Vagina (tissue), 2 donors: Measurements from ENCODE around the gene TMEM259. TPM values are rescaled to one million over a fixed set of nuclear protein-coding genes. Genes with fewer than 3 reads are reported as not detected.

Experiments used
- DNase-seq, 2 donors: peaks; one replicate each; pipeline ENCODE4 v3.0.0-alpha.2; 2017; ENCODE audit errors: extremely low spot score in 2 of 2
- H3K27ac ChIP-seq: fragments of 200-600 bp; sonication (generic); one replicate; pipeline ENCODE4 v1.5.1; 2019
- H3K27me3 ChIP-seq: fragments of 200-600 bp; sonication (generic); one replicate; pipeline ENCODE4 v1.5.1; 2019
- H3K36me3 ChIP-seq, 2 donors: fragments of 200-600 bp; sonication (generic); one replicate each; pipeline ENCODE4 v1.5.1; 2017 to 2019
- H3K4me1 ChIP-seq: fragments of 200-600 bp; sonication (generic); one replicate; pipeline ENCODE4 v1.5.1; 2019
- H3K4me3 ChIP-seq, 2 donors: fragments of 200-600 bp; sonication (generic); 1 replicate in 1 of 2; 2 replicates in 1 of 2; pipeline ENCODE4 v1.5.1; 2016 to 2019
- H3K9me3 ChIP-seq: fragments of 200-600 bp; sonication (generic); one replicate; pipeline ENCODE4 v1.5.1; 2019
- CTCF ChIP-seq, 3 experiments: fragments of 450-650 bp in 2 of 3; fragments of 200-600 bp in 1 of 3; sonication (generic) in 1 of 3; IDR thresholded peaks; one replicate each; pipeline ENCODE4 v1.5.1; 2017 to 2019; ENCODE audit warnings: antibody characterized with exemption in 3 of 3, mild to moderate bottlenecking in 2 of 3, moderate library complexity in 2 of 3
- POLR2A ChIP-seq, 2 donors: fragments of 450-650 bp; IDR thresholded peaks; one replicate each; pipeline ENCODE4 v1.6.1; 2017; ENCODE audit warnings: antibody characterized with exemption in 2 of 2, mild to moderate bottlenecking in 2 of 2, moderate library complexity in 2 of 2
- POLR2AphosphoS5 ChIP-seq, 2 donors: sonication (generic); formaldehyde crosslinking; IDR thresholded peaks; one replicate each; pipeline ENCODE4 v1.9.0; 2017; ENCODE audit warnings: antibody characterized with exemption in 2 of 2, mild to moderate bottlenecking in 2 of 2, low read depth in 1 of 2; ENCODE audit not compliant: insufficient read depth in 1 of 2
- intact Hi-C: fragments of 100-400 bp; cut with DNase I; formaldehyde crosslinking; loops from one replicate; pipeline ENCODE4 v1.15.1; 2023
- total RNA-seq: library from RNA; depleted of rRNA; stranded (reverse); fragments of >200 nt; gene quantifications from one replicate; pipeline ENCODE4 v1.2.3, GENCODE V29; 2016

Gene TMEM259
- total RNA-seq, 1 donor from 2014 or later, result 130 TPM

- H3K27ac ChIP-seq, result no peak overlapping the region
- no peak for TF ChIP-seq POLR2AphosphoS5 (IDR thresholded peaks at IDR 0.05; ENCODE audit: insufficient read depth in 1 of 2, low read depth in 1 of 2)
- no peak for TF ChIP-seq POLR2A (IDR thresholded peaks at IDR 0.05)
- no peak for TF ChIP-seq CTCF (IDR thresholded peaks at IDR 0.05)
- H3K27me3 ChIP-seq, result no peaks in the 10 kb centered on the region
- H3K36me3 ChIP-seq, result peaks cover 0 to 36% of the 10 kb centered on the region in 2 donors
- no peaks in the 10 kb centered on the region for H3K9me3 ChIP-seq
- intact Hi-C loops, result no loop called here
- peaks cover 7% of the 10 kb centered on the region for H3K4me1 ChIP-seq
- H3K4me3 ChIP-seq, result no peak overlapping the region
- no peak for DNase-seq
Measured at GRCh38 chr19:991174-991931, 29.6 kb downstream of the TMEM259 start.

DNA sequence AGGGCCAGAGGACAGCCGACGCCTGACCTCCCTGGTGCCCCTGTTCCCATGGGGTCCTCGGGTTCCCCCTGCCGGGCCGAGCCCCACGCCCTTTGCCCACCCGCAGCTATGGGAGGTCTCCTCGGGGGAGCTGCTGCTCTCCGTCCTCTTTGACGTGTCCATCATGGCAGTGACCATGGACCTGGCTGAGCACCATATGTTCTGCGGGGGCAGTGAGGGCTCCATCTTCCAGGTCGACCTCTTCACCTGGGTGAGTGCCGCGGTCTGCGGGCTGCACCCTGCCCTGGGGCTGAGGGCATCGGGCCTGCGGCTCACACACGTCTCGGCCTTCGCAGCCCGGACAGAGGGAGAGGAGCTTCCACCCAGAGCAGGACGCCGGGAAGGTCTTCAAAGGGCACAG, 30.2 kb downstream of the TMEM259 start:
- Histone ChIP-seq H3K9me3 (no peaks in the 10 kb centered on the region), H3K36me3 (peaks cover 0 to 41% of the 10 kb centered on the region in 2 donors), H3K4me3 (no peak overlapping the region), H3K27me3 (no peaks in the 10 kb centered on the region), H3K27ac (no peak overlapping the region), H3K4me1 (peaks cover under 1% of the 10 kb centered on the region)
- intact Hi-C loops, result no loop called here
- DNase-seq, result no peak
- TF ChIP-seq CTCF (IDR thresholded peaks at IDR 0.05) (no peak), POLR2AphosphoS5 (IDR thresholded peaks at IDR 0.05; ENCODE audit: insufficient read depth in 1 of 2, low read depth in 1 of 2) (no peak), POLR2A (IDR thresholded peaks at IDR 0.05) (no peak)

GRCh38 chr19:990119-990571, 30.8 kb downstream of the TMEM259 start:
- H3K36me3 ChIP-seq, result peaks cover 0 to 41% of the 10 kb centered on the region in 2 donors
- H3K4me3 ChIP-seq, result no peak overlapping the region
- intact Hi-C loops, result no loop called here
- no peaks in the 10 kb centered on the region for H3K9me3 ChIP-seq
- H3K4me1 ChIP-seq, result peaks cover 4% of the 10 kb centered on the region
- TF ChIP-seq POLR2A (IDR thresholded peaks at IDR 0.05) (no peak), POLR2AphosphoS5 (IDR thresholded peaks at IDR 0.05; ENCODE audit: insufficient read depth in 1 of 2, low read depth in 1 of 2) (no peak), CTCF (IDR thresholded peaks at IDR 0.05) (no peak)
- H3K27me3 ChIP-seq, result no peaks in the 10 kb centered on the region
- H3K27ac ChIP-seq, result no peak overlapping the region
- no peak for DNase-seq

DNA sequence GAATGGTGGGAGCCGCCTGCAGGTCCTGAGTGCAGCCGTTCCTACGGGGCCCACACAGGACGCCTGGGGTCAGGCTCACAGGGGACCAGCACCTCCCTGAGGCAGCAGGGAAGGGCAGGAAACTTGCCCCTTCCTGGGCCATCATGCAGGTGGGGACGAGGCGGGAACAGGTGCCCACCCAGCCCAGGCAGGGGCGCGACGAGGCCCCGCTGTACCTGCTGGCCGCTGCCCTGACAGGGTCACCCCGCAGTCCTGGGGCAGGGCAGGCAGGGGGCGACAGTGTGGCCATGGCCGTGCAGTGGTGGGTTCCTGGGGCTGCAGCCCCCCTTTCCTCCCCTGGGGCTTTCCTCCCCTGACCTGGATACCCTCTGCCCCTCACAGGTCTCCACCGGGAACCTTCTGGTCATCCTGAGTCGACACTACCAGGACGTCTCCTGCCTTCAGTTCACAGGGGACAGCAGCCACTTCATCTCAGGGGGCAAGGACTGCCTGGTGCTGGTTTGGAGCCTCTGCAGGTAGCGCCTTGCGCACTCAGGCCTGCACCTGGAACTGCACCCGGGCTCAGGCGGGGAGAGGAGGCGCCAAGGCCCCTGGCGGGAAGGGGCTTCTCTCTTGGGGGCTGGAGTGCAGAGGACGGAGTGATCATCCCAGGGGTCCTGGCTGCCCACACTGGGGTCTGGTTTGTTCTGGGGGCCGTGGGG, 31.4 kb downstream of the TMEM259 start:
- intact Hi-C loops, result loop anchor here (5.0 kb wide), 1 partner anchor 222 kb away; no protein-coding TSS in a partner anchor
- Histone ChIP-seq H3K36me3 (peaks cover 0 to 40% of the 10 kb centered on the region in 2 donors), H3K27me3 (no peaks in the 10 kb centered on the region), H3K4me3 (no peak overlapping the region), H3K27ac (no peak overlapping the region), H3K9me3 (no peaks in the 10 kb centered on the region), H3K4me1 (peaks cover 10% of the 10 kb centered on the region)
- TF ChIP-seq POLR2AphosphoS5 (IDR thresholded peaks at IDR 0.05; ENCODE audit: insufficient read depth in 1 of 2, low read depth in 1 of 2), result no peak
- TF ChIP-seq POLR2A (IDR thresholded peaks at IDR 0.05), result no peak
- TF ChIP-seq CTCF (IDR thresholded peaks at IDR 0.05), result no peak
- DNase-seq, result no peak
